Cardiac fibroblast (primary cell): ENCODE data around the gene DAB2.

Experiments used
- DNase-seq, 2 donors: peaks; one replicate each; pipeline versions ENCODE4 v3.0.0 to v3.0.0-alpha.2; 2010; ENCODE audit warnings: low read depth in 2 of 2
- H3K4me3 ChIP-seq, 2 donors: replicated peaks in 1 of 2; 1 replicate in 1 of 2; 2 replicates in 1 of 2; pipeline ENCODE4 v1.5.1; 2011; ENCODE audit warnings: low read depth in 2 of 2, low read length in 2 of 2, mild to moderate bottlenecking in 2 of 2, moderate library complexity in 1 of 2
- CTCF ChIP-seq: IDR thresholded peaks from one replicate; pipeline ENCODE4 v1.5.1; 2011; ENCODE audit warnings: low read depth, mild to moderate bottlenecking, low read length, inconsistent platforms

DAB2 gene

DNA sequence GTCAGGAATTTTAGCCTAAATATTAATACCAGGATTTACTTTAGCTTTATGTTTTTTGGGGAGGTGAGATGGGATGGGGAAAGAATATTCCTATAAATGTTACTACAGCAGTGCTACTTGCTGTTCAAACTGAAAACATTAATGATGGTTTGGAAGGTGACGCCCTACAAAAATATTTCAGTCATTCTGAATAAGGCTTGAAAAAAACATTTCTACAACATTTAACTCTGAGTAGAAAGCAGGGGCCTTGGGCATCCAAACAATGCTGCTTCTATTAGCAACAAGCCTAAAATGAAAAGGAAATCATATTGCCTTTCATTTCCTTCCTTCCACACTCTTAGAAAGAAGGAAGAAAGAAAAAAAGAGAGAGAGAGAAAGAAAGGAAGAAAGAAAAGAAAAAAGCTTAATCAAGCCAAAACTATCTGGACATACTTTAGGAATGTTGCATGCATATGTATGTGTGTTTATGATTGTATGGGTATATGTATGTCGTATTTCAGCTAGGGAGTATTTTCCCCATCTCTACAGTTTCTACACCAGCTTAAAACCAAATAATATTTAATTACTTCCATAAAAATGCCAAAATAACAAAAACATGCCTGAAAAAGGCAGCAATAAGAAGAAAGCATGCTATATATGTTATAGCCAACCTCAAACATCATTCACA, 16.3 kb upstream of the DAB2 start:
- TF ChIP-seq CTCF: no peak
- peak in 1 of 2 donors; percentile 34 for DNase-seq
- no peak overlapping the region for H3K4me3 ChIP-seq

DNA sequence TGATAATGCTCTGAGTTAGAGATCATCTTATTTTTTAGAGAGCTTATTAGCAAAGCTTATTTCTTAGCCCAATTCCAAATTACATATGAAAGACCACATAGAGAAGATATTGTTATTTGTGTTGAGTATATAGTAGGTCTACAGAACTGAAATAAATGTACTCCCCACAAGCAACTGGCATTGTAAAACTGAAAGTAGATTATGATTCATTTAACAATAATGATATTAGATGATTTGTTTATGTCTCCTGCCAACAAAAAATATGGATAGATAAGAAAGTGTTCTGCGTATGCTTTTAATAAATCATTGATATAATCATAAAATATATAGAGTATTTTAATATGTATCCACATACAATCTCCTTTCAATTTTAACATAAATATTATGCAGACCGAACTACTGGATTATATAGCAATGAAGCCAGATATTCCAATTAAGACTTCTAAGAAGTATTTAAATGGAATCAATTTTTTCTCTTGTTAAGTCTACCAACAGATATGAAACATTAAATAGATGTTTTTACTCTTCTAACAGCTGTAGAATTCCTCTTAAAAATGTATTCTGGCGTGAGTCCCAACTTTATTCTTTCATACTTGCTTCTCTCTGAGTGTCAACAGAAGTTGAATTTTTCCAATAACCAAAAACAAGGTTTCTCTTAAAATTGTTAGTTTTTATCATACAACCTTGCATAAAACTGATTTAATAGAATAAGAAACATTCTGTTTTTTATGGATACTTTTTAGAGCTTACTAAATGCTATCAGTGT, 15.6 kb upstream of the DAB2 start:
- H3K4me3 ChIP-seq: no peak overlapping the region
- TF ChIP-seq CTCF: no peak
- DNase-seq: no peak

DNA sequence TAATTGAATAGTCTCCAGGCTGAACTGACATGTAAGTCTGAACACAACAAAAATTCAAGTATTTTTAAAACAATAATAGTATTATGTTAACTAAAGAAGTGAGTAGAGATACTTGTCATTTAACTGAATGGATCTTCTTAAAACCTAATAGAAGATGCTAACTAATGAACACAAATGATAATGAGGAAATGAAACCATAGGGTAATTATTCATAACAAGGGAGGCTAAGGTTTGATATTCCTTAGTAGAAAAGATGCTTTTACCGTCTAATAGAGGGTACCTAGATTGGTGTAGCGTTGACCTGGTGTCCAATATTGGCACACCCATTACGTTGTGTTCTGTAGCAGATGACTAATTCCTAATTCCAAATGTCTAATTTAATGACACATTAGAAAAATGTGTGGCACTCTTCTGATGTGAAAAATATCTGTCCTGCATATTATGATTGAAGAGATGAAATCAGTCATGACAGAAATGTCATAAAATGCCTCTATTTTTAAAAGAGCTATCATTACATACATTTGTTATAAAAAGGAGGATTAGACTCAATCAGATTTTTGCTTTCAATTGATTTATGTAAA, 14.9 kb upstream of the DAB2 start:
- TF ChIP-seq CTCF: no peak
- DNase-seq: no peak
- no peak overlapping the region for H3K4me3 ChIP-seq

- no peak overlapping the region for H3K4me3 ChIP-seq
- DNase-seq: peak in 1 of 2 donors; percentile 15
- TF ChIP-seq CTCF: no peak
Measured at GRCh38 chr5:39437467-39437866, 12.7 kb upstream of the DAB2 start.

GRCh38 chr5:39433848-39434247, 9.1 kb upstream of the DAB2 start:
- no peak for TF ChIP-seq CTCF
- no peak for DNase-seq
- no peak overlapping the region for H3K4me3 ChIP-seq

GRCh38 chr5:39432696-39433530, 8.1 kb upstream of the DAB2 start:
- no peak for TF ChIP-seq CTCF
- DNase-seq: no peak
- no peak overlapping the region for H3K4me3 ChIP-seq
